ENCODE results near the gene CES3. TPM values are rescaled to one million over a fixed set of nuclear protein-coding genes. Genes with fewer than 3 reads are reported as not detected.
"Not testable (repeated sequence)": the region's sequence is repeated elsewhere in the genome, so short reads cannot be mapped to it uniquely, and the experiment has no call there.

Gene CES3
- polyA plus RNA-seq, 2 of the 4 experiments (the other 2 are of a cell fraction), result 2.1 to 3.8 TPM

- TF ChIP-seq POLR2A (IDR thresholded peaks at IDR 0.05; ENCODE audit: low read length) (no peak), RCOR1 (IDR thresholded peaks at IDR 0.05; ENCODE audit: low read depth, low read length) (no peak), RNF2 (IDR thresholded peaks at IDR 0.05; ENCODE audit: borderline replicate concordance, low read depth) (no peak), ELK1 (IDR thresholded peaks at IDR 0.05; ENCODE audit: low read depth, low read length) (no peak), ATOH8 (CRISPR knock-in tag; IDR thresholded peaks at IDR 0.05; ENCODE audit: low read depth) (no peak), REST (IDR thresholded peaks at IDR 0.05) (no peak), MAX (IDR thresholded peaks at IDR 0.05) (no peak), JUNB (IDR thresholded peaks at IDR 0.05) (no peak), TP53 (CRISPR knock-in tag; IDR thresholded peaks at IDR 0.05) (no peak), ZNF302 (CRISPR knock-in tag; IDR thresholded peaks at IDR 0.05) (no peak), HOXB13 (CRISPR knock-in tag; IDR thresholded peaks at IDR 0.05; ENCODE audit: low read depth) (no peak), RFX5 (IDR thresholded peaks at IDR 0.05) (no peak), CTCF (IDR thresholded peaks at IDR 0.05) (no peak), FOSB (CRISPR knock-in tag; IDR thresholded peaks at IDR 0.05) (no peak), ZC3H11A (IDR thresholded peaks at IDR 0.05) (no peak), BHLHE40 (IDR thresholded peaks at IDR 0.05; ENCODE audit: low read depth, low read length) (no peak), HMGXB4 (CRISPR knock-in tag; IDR thresholded peaks at IDR 0.05; ENCODE audit: borderline replicate concordance) (no peak)
Observed at GRCh38 chr16:66944054-66944441, 17.0 kb upstream of the CES3 start.

GRCh38 chr16:66944971-66945370, 16.1 kb upstream of the CES3 start:
- CTCF ChIA-PET, result interaction anchor here (1.1 to 3.4 kb wide), 8 partner anchors 8 to 210 kb away, joined by 3 to 18 read pairs (median 6); partner anchors contain the start of gene CES3
- DNase-seq (ENCODE audit: low read depth in 1 of 2, low spot score in 1 of 2); H3K4me2 ChIP-seq; ATAC-seq; POLR2A ChIA-PET; H3K27ac ChIP-seq; FAIRE-seq; H3K9me3 ChIP-seq; H3K4me1 ChIP-seq; H3K4me3 ChIP-seq: not testable (repeated sequence)
- WGBS (ENCODE audit: missing lambda C conversion rate), result 90% methylated on average over 9 of the region's 9 CpGs

More at GRCh38 chr16:66944054-66944441, 17.0 kb upstream of the CES3 start:
- FAIRE-seq (no peak), ATAC-seq (no peak), DNase-seq (ENCODE audit: low read depth in 1 of 2, low spot score in 1 of 2) (no peak)
- 93% methylated on average over 5 of the region's 5 CpGs for WGBS (ENCODE audit: missing lambda C conversion rate)
- Histone ChIP-seq H3K27ac (no peak overlapping the region), H3K4me1 (0 out of 3 replicates have a peak, but pooled peaks cover 4% of the 10 kb centered on the region), H3K4me3 (no peak overlapping the region), H3K4me2 (no peak overlapping the region), H3K9me3 (no peaks in the 10 kb centered on the region)
- ChIA-PET POLR2A (interaction anchor here (0.6 kb wide), 1 partner anchor 8 kb away, joined by 3 read pairs; no protein-coding TSS in a partner anchor), CTCF (interaction anchor here (0.7 to 3.4 kb wide), 11 partner anchors 9 to 216 kb away, joined by 3 to 20 read pairs (median 7); partner anchors contain the start of gene CES3)
